H9 (cell line): ENCODE results near the gene ABCF2. TPM values are rescaled to one million over a fixed set of nuclear protein-coding genes. Genes with fewer than 3 reads are reported as not detected.

ENCODE experiments used
- DNase-seq: peaks from one replicate; pipeline ENCODE4 v3.0.0-alpha.2; 2017
- H2AFZ ChIP-seq: one replicate; pipeline ENCODE4 v1.6.1; 2013; ENCODE audit warnings: mild to moderate bottlenecking, low read length, control low read depth, moderate library complexity
- H2AK5ac ChIP-seq: 2 replicates; pipeline ENCODE4 v1.6.1; 2013; ENCODE audit warnings: low read length, control low read depth, mixed read lengths; ENCODE audit not compliant: insufficient read length
- H2BK120ac ChIP-seq: one replicate; pipeline ENCODE4 v1.6.1; 2013; ENCODE audit warnings: low read depth, mild to moderate bottlenecking, low read length, control low read depth, inconsistent platforms; ENCODE audit not compliant: poor library complexity, severe bottlenecking
- H2BK12ac ChIP-seq: 2 replicates; pipeline ENCODE4 v1.6.1; 2013; ENCODE audit warnings: low read length, control low read depth, mixed read lengths, low read depth; ENCODE audit not compliant: insufficient read length
- H2BK15ac ChIP-seq: 2 replicates; pipeline ENCODE4 v1.6.1; 2013; ENCODE audit warnings: low read depth, low read length, control low read depth
- H2BK20ac ChIP-seq: one replicate; pipeline ENCODE4 v1.6.1; 2013; ENCODE audit warnings: low read depth, mild to moderate bottlenecking, low read length, control low read depth, inconsistent platforms; ENCODE audit not compliant: poor library complexity, severe bottlenecking
- H2BK5ac ChIP-seq: 2 replicates; pipeline ENCODE4 v1.6.1; 2013; ENCODE audit warnings: low read length, control low read depth, mixed read lengths; ENCODE audit not compliant: insufficient read length
- H3K14ac ChIP-seq: 2 replicates; pipeline ENCODE4 v1.6.1; 2013; ENCODE audit warnings: low read length, control low read depth; ENCODE audit not compliant: insufficient read depth
- H3K18ac ChIP-seq: 2 replicates; pipeline ENCODE4 v1.6.1; 2013; ENCODE audit warnings: low read depth, mild to moderate bottlenecking, mixed read lengths, low read length, control low read depth; ENCODE audit not compliant: insufficient read length
- H3K23ac ChIP-seq: 2 replicates; pipeline ENCODE4 v1.6.1; 2013; ENCODE audit warnings: low read length, control low read depth, mixed read lengths, low read depth; ENCODE audit not compliant: insufficient read length
- H3K23me2 ChIP-seq: 2 replicates; pipeline ENCODE4 v1.6.1; 2013; ENCODE audit warnings: low read depth, mild to moderate bottlenecking, mixed read lengths, low read length, control low read depth; ENCODE audit not compliant: insufficient read length, poor library complexity, severe bottlenecking
- H3K27ac ChIP-seq: 2 replicates; pipeline ENCODE4 v1.5.1; 2013; ENCODE audit warnings: low read length, control low read depth, mixed read lengths, low read depth; ENCODE audit not compliant: insufficient read length
- H3K27me3 ChIP-seq: 2 replicates; pipeline ENCODE4 v1.6.1; 2013; ENCODE audit warnings: low read length, control low read depth, inconsistent platforms; ENCODE audit not compliant: insufficient read depth
- H3K4ac ChIP-seq: 2 replicates; pipeline ENCODE4 v1.6.1; 2013; ENCODE audit warnings: low read depth, mild to moderate bottlenecking, control low read depth, inconsistent platforms, low read length, moderate library complexity
- H3K4me1 ChIP-seq: 2 replicates; pipeline ENCODE4 v1.6.1; 2013; ENCODE audit warnings: low read length, control low read depth, inconsistent platforms; ENCODE audit not compliant: insufficient read depth
- H3K4me2 ChIP-seq: 2 replicates; pipeline ENCODE4 v1.6.1; 2013; ENCODE audit warnings: low read length, control low read depth, mixed read lengths; ENCODE audit not compliant: insufficient read length, insufficient read depth
- H3K56ac ChIP-seq: 2 replicates; pipeline ENCODE4 v1.6.1; 2013; ENCODE audit warnings: low read depth, mild to moderate bottlenecking, mixed read lengths, low read length, control low read depth; ENCODE audit not compliant: insufficient read length
- H3K79me1 ChIP-seq: 2 replicates; pipeline ENCODE4 v1.6.1; 2013; ENCODE audit warnings: low read depth, mild to moderate bottlenecking, moderate library complexity, low read length, control low read depth, inconsistent platforms; ENCODE audit not compliant: insufficient read depth, poor library complexity, severe bottlenecking
- H3K79me2 ChIP-seq: 2 replicates; pipeline ENCODE4 v1.6.1; 2013; ENCODE audit warnings: low read length, control low read depth, inconsistent platforms; ENCODE audit not compliant: insufficient read depth
- H3K9ac ChIP-seq: 2 replicates; pipeline ENCODE4 v1.6.1; 2013; ENCODE audit warnings: low read length, control low read depth, mixed read lengths; ENCODE audit not compliant: insufficient read length; ENCODE audit errors: extremely low read depth
- H3K9me3 ChIP-seq: one replicate; pipeline ENCODE4 v1.6.1; 2013; ENCODE audit warnings: low read depth, low read length, inconsistent platforms; ENCODE audit not compliant: control insufficient read depth
- H3T11ph ChIP-seq: one replicate; pipeline ENCODE4 v1.6.1; 2013; ENCODE audit warnings: mild to moderate bottlenecking, low read length, control low read depth, inconsistent platforms
- H4K20me1 ChIP-seq: one replicate; pipeline ENCODE4 v1.6.1; 2013; ENCODE audit not compliant: control insufficient read depth, insufficient read length, insufficient read depth
- H4K5ac ChIP-seq: 2 replicates; pipeline ENCODE4 v1.6.1; 2013; ENCODE audit warnings: low read depth, mild to moderate bottlenecking, mixed read lengths, low read length, control low read depth; ENCODE audit not compliant: insufficient read length
- H4K8ac ChIP-seq: replicated peaks from 2 replicates; pipeline ENCODE4 v1.6.1; 2013; ENCODE audit warnings: low read length, control low read depth, mixed read lengths, low read depth; ENCODE audit not compliant: insufficient read length
- H4K91ac ChIP-seq: 2 replicates; pipeline ENCODE4 v1.6.1; 2013; ENCODE audit warnings: low read depth, mild to moderate bottlenecking, moderate library complexity, mixed read lengths, low read length, control low read depth; ENCODE audit not compliant: insufficient read length
- H3K27ac Mint-ChIP-seq, 3 experiments: 2 replicates in 2 of 3; 3 replicates in 1 of 3; pipeline ENCODE4 v1.8.0; 2020 to 2021; ENCODE audit warnings: mixed read lengths in 3 of 3, mild to moderate bottlenecking in 1 of 3, moderate library complexity in 1 of 3
- H3K27me3 Mint-ChIP-seq: 2 replicates; pipeline ENCODE4 v1.8.0; 2021; ENCODE audit warnings: low read depth, mild to moderate bottlenecking, moderate library complexity, mixed read lengths
- H3K36me3 Mint-ChIP-seq, 3 experiments: 2 replicates in 2 of 3; 3 replicates in 1 of 3; pipeline ENCODE4 v1.8.0; 2020 to 2021; ENCODE audit warnings: low read depth in 3 of 3, mixed read lengths in 3 of 3; ENCODE audit not compliant: insufficient read depth in 1 of 3
- H3K4me1 Mint-ChIP-seq, 2 experiments: 2 replicates each; pipeline ENCODE4 v1.8.0; 2020; ENCODE audit warnings: mixed read lengths in 2 of 2
- H3K4me3 Mint-ChIP-seq, 2 experiments: 2 replicates in 1 of 2; 3 replicates in 1 of 2; pipeline ENCODE4 v1.8.0; 2020 to 2021; ENCODE audit warnings: mild to moderate bottlenecking in 2 of 2, mixed read lengths in 2 of 2, moderate library complexity in 1 of 2
- H3K9me3 Mint-ChIP-seq, 2 experiments: 2 replicates in 1 of 2; 3 replicates in 1 of 2; pipeline ENCODE4 v1.8.0; 2020; ENCODE audit warnings: mild to moderate bottlenecking in 2 of 2, mixed read lengths in 2 of 2, moderate library complexity in 1 of 2
- WGBS: extraction: QIAGEN DNeasy Blood & Tissue Kit; methylation state at CpG from one replicate; pipeline ENCODE4 v1.1.7; 2013; ENCODE audit warnings: missing lambda C conversion rate, low lambda C conversion rate, mixed read lengths; ENCODE audit not compliant: insufficient read length; ENCODE audit errors: extremely low coverage; 5-methylcytosine and 5-hydroxymethylcytosine counted together
- total RNA-seq: library from RNA; stranded (reverse); gene quantifications from 2 replicates; pipeline ENCODE4 v1.2.1, GENCODE V29; 2021
- TF ChIP-seq, protein P1 (sequence below): fragments of 200-600 bp; sonication (generic); conservative IDR thresholded peaks from 3 replicates; pipeline ENCODE4 v1.8.0; 2021; ENCODE audit warnings: antibody characterized with exemption, mild to moderate bottlenecking

ABCF2 gene
- total RNA-seq, 1 experiment from 2014 or later, result 70.1 TPM

DNA sequence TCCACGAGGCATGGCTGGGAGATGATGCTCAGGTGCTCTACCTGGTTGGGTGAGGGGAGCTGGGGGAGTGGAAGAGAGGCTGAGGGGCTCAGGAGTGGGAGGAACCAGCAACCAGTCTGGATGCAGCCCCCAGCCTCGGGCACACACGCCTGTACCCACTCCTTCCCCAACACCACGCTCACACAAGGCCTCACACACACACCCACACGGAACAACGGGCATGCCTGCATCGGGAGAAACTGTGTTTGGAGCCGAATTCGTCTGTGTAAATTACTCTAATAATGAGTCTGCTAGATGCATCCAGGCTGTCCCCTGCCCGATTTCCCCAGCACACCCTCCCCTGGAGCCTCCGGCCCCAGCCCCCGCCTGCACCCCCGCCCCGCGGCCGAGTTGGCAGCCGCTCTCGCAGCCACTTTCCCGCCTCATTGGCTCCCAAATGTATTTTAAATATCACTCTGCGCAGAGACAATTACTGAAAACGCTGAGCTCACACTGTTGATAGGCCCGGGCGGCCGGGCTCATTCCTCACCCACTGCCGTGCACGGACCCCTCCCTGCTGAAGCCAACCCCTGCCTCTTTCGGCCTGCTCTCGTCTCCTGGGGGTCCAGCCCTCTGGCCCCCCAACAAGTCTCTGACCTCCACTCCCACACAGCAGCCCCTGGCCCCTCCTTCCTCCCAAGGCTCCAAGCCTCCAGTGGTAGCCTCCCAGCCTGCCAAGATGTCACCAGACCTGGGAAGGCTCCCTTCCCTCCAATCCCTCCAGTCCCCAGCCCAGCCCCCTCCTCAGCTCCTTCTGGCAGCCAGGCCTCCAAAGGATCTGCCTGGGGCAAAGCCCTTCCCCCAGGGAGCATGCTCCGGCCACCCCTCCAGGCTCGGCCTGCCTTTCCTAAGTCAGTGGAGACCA is 27.8 kb downstream of the ABCF2 start:
- Histone ChIP-seq H3K4ac (no peak overlapping the region), H2BK15ac (no peak overlapping the region), H3K4me2 (no peak overlapping the region), H2BK20ac (no peak overlapping the region), H4K20me1 (peaks cover 3% of the 10 kb centered on the region), H3K23me2 (no peaks in the 10 kb centered on the region), H3K18ac (no peak overlapping the region), H2BK12ac (no peak overlapping the region), H3K23ac (no peak overlapping the region), H3K9ac (no peak overlapping the region), H3K14ac (no peak overlapping the region), H3K4me1 (no peaks in the 10 kb centered on the region; the same call in 1 of the 2 replicates), H2AFZ (no peak overlapping the region), H3K9me3 (no peaks in the 10 kb centered on the region), H3K27ac (no peak overlapping the region), H4K5ac (no peak overlapping the region), H2BK120ac (no peak overlapping the region), H2BK5ac (no peak overlapping the region), H3K79me2 (no peaks in the 10 kb centered on the region), H4K91ac (no peak overlapping the region), H3T11ph (no peak overlapping the region), H3K79me1 (no peaks in the 10 kb centered on the region), H4K8ac (no peak overlapping the region), H2AK5ac (no peak overlapping the region), H3K56ac (no peak overlapping the region), H3K27me3 (no peaks in the 10 kb centered on the region; the same call in 1 of the 2 replicates)
- peak; percentile 62 for DNase-seq
- Mint-ChIP-seq H3K27me3 (peaks cover 29% of the 10 kb centered on the region), H3K36me3 (no peaks in the 10 kb centered on the region; a peak in 1 of 7 replicates), H3K27ac (no peak overlapping the region), H3K4me1 (peaks cover 3 to 5% of the 10 kb centered on the region in 2 experiments), H3K4me3 (no peak overlapping the region), H3K9me3 (no peaks in the 10 kb centered on the region)
- WGBS, result no CpG with 5 or more reads among the region's 30 CpGs
- TF ChIP-seq, protein P1, sequence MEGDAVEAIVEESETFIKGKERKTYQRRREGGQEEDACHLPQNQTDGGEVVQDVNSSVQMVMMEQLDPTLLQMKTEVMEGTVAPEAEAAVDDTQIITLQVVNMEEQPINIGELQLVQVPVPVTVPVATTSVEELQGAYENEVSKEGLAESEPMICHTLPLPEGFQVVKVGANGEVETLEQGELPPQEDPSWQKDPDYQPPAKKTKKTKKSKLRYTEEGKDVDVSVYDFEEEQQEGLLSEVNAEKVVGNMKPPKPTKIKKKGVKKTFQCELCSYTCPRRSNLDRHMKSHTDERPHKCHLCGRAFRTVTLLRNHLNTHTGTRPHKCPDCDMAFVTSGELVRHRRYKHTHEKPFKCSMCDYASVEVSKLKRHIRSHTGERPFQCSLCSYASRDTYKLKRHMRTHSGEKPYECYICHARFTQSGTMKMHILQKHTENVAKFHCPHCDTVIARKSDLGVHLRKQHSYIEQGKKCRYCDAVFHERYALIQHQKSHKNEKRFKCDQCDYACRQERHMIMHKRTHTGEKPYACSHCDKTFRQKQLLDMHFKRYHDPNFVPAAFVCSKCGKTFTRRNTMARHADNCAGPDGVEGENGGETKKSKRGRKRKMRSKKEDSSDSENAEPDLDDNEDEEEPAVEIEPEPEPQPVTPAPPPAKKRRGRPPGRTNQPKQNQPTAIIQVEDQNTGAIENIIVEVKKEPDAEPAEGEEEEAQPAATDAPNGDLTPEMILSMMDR, result no peak
